Activated CD4-positive, alpha-beta memory T cell treated with anti-CD3 and anti-CD28 coated beads, Interleukin-2, amount 10 ng/mL, durations not matched to agents 7 days and 5 days (primary cell): ENCODE measurements around the gene TJAP1. TPM values are rescaled to one million over a fixed set of nuclear protein-coding genes. Genes with fewer than 3 reads are reported as not detected.
"Not testable (repeated sequence)": the region's sequence is repeated elsewhere in the genome, so short reads cannot be mapped to it uniquely, and the experiment has no call there.

Experiments
- CTCF ChIA-PET: fragments of 350-600 bp; sonication (Branson Sonifier 250); formaldehyde crosslinking; loops from one replicate; lab custom pipeline; 2021; ENCODE audit warnings: antibody characterized with exemption, inconsistent platforms; lab: Charles Lee
- POLR2A ChIA-PET: fragments of 350-600 bp; sonication (Branson Sonifier 250); formaldehyde crosslinking; loops from one replicate; lab custom pipeline; 2021; ENCODE audit warnings: antibody characterized with exemption; lab: Charles Lee
- DNase-seq: peaks from one replicate; pipeline ENCODE4 v3.0.0-alpha.2; 2020
- H3K27ac Mint-ChIP-seq: one replicate; pipeline ENCODE4 v1.8.0; 2021; ENCODE audit warnings: mild to moderate bottlenecking, mixed read lengths
- H3K27me3 Mint-ChIP-seq: one replicate; pipeline ENCODE4 v1.8.0; 2021; ENCODE audit warnings: mixed read lengths
- H3K36me3 Mint-ChIP-seq: one replicate; pipeline ENCODE4 v1.8.0; 2021; ENCODE audit warnings: low read depth, mixed read lengths
- H3K4me1 Mint-ChIP-seq: one replicate; pipeline ENCODE4 v1.8.0; 2021; ENCODE audit warnings: mixed read lengths
- H3K4me3 Mint-ChIP-seq: one replicate; pipeline ENCODE4 v1.8.0; 2021; ENCODE audit warnings: mild to moderate bottlenecking, mixed read lengths
- H3K9me3 Mint-ChIP-seq: one replicate; pipeline ENCODE4 v1.8.0; 2021; ENCODE audit warnings: mixed read lengths
- total RNA-seq, 2 experiments: library from RNA; stranded (reverse); gene quantifications; one replicate each; pipeline ENCODE4 v1.2.3, GENCODE V29; 2021

The TJAP1 gene
- total RNA-seq, 2 experiments from 2014 or later: 34.7 to 36.6 TPM

DNA sequence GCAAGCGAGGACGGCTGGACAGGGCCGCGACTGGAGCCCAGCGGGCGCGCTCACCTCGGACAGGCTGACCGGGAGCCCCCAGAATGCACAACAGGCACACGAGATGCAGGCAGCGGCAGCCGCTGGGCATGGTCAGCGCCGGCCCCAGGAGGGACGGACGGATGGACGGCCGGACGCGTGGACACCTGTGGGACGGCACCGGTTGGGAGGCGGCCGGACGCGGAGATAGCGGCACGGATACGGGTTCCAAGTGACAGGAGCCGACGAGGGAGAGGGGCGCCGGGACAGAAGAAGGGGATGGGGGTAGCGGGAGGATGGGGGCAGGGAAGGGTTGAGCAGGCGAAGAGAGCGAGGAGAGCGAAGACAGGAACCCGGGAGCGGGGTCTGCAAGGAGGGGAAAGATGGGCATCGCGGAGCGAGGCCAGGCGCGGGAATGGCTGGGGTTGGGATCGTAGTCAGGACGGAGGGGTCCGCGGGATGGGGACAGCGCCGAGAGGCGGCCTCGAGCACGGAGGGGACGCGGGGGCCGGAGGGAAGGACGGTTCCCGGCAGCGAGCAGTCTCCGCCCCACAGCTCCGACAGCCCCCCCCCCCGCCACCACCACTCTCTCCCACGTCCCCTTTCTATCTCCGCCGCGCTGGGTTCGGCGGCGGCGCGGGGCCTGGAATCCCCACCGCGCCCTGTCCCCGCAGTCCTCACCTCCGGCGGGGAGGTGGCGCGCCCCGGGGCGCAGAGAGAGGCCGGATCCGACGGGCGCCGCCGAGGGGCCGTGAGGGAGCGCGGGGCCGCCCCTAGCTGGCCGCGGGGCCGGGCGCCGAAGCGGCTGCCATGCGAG, 22.5 kb upstream of the TJAP1 start:
- H3K9me3 Mint-ChIP-seq: no peaks in the 10 kb centered on the region
- H3K36me3 Mint-ChIP-seq: peaks cover 11% of the 10 kb centered on the region
- no peak overlapping the region for H3K27ac Mint-ChIP-seq
- peak overlapping the region; percentile 66 for H3K4me3 Mint-ChIP-seq
- ChIA-PET CTCF (interaction anchor here (0.6 to 5.5 kb wide), 6 partner anchors 11 to 226 kb away, joined by 3 to 62 read pairs (median 4); partner anchors contain the start of genes DNPH1 and LRRC73), POLR2A (interaction anchor here (0.6 to 1.9 kb wide), 4 partner anchors 15 to 55 kb away, joined by 3 to 9 read pairs (median 3); partner anchors contain the start of gene LRRC73)
- DNase-seq: peak; percentile 26
- H3K4me1 Mint-ChIP-seq: peaks cover 14% of the 10 kb centered on the region
- H3K27me3 Mint-ChIP-seq: peaks cover 24% of the 10 kb centered on the region

DNA sequence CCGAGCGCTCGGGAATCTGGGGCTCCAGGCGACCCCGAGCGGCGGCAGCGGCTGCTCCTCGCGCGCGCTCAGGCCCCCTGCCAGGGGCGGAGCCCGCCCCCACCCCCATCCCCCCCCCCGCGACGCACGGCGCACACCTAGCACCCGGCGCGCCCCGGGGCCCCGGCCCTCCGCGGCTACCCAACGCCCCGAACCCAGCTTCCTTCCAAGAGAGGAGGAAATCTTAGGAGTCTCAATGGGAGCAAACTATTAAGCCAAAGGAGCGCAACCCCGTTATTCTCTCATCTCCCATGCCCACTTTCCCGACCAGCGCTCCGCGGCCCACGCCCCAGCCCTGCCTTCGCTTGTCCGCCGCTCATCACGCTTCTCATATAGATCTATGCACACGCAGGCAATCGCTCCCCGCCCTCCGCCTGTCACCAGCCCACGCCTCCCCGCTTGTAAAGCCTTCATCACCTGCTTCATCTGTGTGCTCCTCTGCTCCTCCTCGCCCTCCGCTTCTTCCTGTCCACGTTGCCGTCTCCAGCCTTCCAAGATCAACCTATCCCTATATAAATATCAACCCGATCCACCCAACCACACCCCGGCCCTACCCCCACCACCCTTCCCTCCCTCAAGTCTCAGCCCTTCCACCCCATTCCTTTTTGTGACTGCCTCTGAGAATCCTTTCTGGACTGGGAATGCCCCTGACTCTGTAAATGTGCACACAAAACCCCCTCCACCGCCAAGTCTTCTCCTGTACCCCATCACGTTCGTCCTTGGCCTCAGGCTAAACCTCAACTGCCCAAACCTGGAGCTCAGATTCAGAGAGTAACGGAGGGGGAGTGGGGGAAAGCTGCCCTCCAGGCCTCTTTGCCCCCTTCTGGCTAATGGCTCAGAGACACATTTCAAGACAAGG, 21.6 kb upstream of the TJAP1 start, which contains the start of gene DLK2:
Gene DLK2, minus strand, starts transcription at position 18 of the 898 bp plus-strand sequence. CDS start 723 bp downstream, outside the sequence.
- peak within 1 kb of the TSS; percentile 78 for H3K4me3 Mint-ChIP-seq
- ChIA-PET CTCF (interaction anchor here (0.9 to 5.5 kb wide), 5 partner anchors 33 to 147 kb away, joined by 3 to 62 read pairs (median 5); partner anchors contain the start of genes CRIP3 and LRRC73), POLR2A (interaction anchor here (1.2 to 1.9 kb wide), 3 partner anchors 18 to 51 kb away, joined by 3 to 9 read pairs (median 5); partner anchors contain the start of gene TJAP1)
- peaks cover 8% of the 10 kb centered on the region for H3K36me3 Mint-ChIP-seq
- peak; percentile 44 for DNase-seq
- no peaks in the 10 kb centered on the region for H3K9me3 Mint-ChIP-seq
- peaks cover 29% of the 10 kb centered on the region for H3K27me3 Mint-ChIP-seq
- H3K27ac Mint-ChIP-seq: peak within 1 kb of the TSS; percentile 41
- H3K4me1 Mint-ChIP-seq: peaks cover 14% of the 10 kb centered on the region

DNA sequence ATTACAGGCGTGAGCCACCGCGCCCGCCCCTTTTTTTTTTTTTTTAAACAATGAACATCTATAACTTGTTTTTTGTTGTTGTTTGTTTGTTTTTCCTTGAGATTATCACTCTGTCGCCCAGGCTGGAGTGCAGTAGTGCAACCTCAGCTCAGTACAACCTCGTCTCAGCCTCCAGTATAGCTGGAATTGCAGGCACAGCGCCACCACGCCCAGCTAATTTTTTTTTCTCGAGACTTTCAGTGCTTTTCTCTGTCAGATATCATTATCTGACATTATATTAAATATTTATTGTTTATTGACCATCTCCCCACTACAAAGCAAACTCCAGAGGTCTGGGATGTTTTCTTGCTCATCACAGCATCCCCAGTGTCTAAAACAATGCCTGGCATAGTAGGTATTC, 19.7 kb upstream of the TJAP1 start:
- no peak overlapping the region for H3K4me3 Mint-ChIP-seq

DNA sequence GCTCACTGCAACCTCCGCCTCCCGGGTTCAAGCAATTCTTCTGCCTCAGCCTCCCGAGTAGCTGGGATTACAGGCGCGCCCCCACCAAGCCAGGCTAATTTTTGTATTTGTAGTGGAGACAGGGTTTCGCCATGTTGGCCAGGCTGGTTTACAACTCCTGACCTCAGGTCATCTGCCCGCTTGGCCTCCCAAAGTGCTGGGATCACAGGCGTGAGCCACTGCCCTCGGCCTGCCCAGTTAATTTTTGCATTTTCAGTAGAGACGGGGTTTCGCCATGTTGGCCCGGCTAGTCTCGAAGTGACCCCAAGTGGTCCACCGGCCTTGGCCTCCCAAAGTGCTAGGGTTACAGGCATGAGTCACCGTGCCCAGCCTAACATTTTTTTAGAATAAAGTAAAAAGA, 19.2 kb upstream of the TJAP1 start:
- H3K27ac Mint-ChIP-seq, H3K36me3 Mint-ChIP-seq, H3K4me3 Mint-ChIP-seq, H3K9me3 Mint-ChIP-seq, DNase-seq: not testable (repeated sequence)
- ChIA-PET POLR2A (interaction anchor here (0.7 kb wide), 1 partner anchor 272 kb away, joined by 3 read pairs; no protein-coding TSS in a partner anchor), CTCF (interaction anchor here (0.7 to 1.4 kb wide), 3 partner anchors 52 to 1551 kb away, joined by 3 to 4 read pairs (median 3); partner anchors contain the start of gene LRRC73)
- Mint-ChIP-seq H3K4me1 (peaks cover 14% of the 10 kb centered on the region), H3K27me3 (peaks cover 42% of the 10 kb centered on the region)

More for the DNA sequence above, 19.7 kb upstream of the TJAP1 start:
- no peak for DNase-seq
- H3K4me1 Mint-ChIP-seq: peaks cover 14% of the 10 kb centered on the region
- POLR2A ChIA-PET: interaction anchor here (0.6 to 0.7 kb wide), 2 partner anchors 68 to 271 kb away, joined by 3 read pairs; no protein-coding TSS in a partner anchor
- peaks cover 39% of the 10 kb centered on the region for H3K27me3 Mint-ChIP-seq
- peaks cover 4% of the 10 kb centered on the region for H3K36me3 Mint-ChIP-seq
- CTCF ChIA-PET: interaction anchor here (0.7 to 5.5 kb wide), 6 partner anchors 20 to 697 kb away, joined by 3 to 62 read pairs (median 3); partner anchors contain the start of gene LRRC73
- no peak overlapping the region for H3K27ac Mint-ChIP-seq
- no peaks in the 10 kb centered on the region for H3K9me3 Mint-ChIP-seq

DNA sequence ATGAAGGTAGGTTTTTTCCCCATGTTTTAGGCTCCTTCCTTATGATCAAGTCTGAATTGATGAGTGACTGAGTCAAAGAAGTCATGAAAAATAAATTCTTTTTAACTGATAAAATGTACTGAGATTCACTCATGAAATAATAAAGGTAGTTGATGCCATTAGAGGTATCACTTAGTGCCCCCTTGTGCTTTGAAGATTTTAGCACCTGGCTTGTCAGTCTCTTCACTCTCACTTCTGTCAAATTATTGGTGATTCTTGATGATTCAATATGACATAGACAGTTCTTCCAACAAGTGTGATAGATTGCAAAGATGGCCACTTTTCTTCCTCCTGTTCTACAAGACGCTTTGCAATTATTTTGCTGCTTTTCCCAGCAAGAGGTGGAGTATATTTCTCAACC, 17.8 kb upstream of the TJAP1 start:
- Mint-ChIP-seq H3K9me3 (no peaks in the 10 kb centered on the region), H3K4me1 (peaks cover 10% of the 10 kb centered on the region), H3K4me3 (no peak overlapping the region), H3K27ac (no peak overlapping the region), H3K27me3 (peaks cover 42% of the 10 kb centered on the region), H3K36me3 (peaks cover 4% of the 10 kb centered on the region)
- ChIA-PET POLR2A (interaction anchor here (1.0 kb wide), 1 partner anchor 8 kb away, joined by 3 read pairs; no protein-coding TSS in a partner anchor), CTCF (interaction anchor here (0.5 to 1.3 kb wide), 2 partner anchors 97 to 230 kb away, joined by 3 to 4 read pairs; partner anchors contain the start of gene DNPH1)
- no peak for DNase-seq

DNA sequence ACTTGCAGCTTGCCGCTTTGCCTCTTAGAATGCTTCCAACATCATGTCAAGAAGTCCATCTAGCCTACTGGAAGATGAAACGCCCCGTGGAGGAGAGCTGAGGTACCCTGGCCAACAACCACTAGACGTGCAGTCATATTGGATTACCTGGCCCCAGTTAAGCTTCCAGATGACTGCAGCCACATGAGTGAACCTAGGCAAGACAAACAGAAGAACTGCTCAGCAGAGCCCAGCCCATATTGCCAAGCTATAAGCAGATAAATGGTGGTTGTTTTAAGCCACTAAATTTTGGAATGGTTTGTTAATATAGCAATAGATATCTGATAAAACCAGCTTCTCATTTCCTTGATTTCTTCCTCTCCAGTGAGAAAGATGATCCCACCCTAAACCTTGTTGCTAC, 17.3 kb upstream of the TJAP1 start:
- POLR2A ChIA-PET: interaction anchor here (1.0 kb wide), 1 partner anchor 9 kb away, joined by 3 read pairs; no protein-coding TSS in a partner anchor
- Mint-ChIP-seq H3K9me3 (no peaks in the 10 kb centered on the region), H3K36me3 (peaks cover 4% of the 10 kb centered on the region), H3K27me3 (peaks cover 42% of the 10 kb centered on the region), H3K4me1 (peaks cover 6% of the 10 kb centered on the region), H3K4me3 (no peak overlapping the region), H3K27ac (no peak overlapping the region)
- no peak for DNase-seq
- CTCF ChIA-PET: interaction anchor here (1.3 kb wide), 1 partner anchor 231 kb away, joined by 4 read pairs; the partner anchor contains the start of gene DNPH1

DNA sequence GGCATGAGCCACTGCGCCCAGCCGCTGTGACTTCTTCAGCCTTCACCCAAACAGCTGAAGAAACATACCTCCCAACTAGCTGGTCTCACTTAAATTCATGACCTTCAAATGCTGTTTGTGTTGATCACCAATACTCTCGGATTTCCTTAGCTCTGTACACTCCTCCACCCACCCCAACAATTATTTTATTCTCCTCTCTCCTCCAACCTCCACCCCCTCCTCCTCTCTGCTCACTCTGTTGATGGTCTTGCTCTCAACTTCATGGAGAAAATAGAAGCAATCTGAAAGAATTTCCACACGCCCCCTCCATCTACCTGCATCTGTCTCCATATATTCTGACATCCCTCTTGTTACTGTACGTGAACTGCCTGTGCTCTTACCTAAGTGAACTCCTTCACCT, 15.4 kb upstream of the TJAP1 start:
- ChIA-PET POLR2A (interaction anchor here (0.7 kb wide), 1 partner anchor 92 kb away, joined by 3 read pairs; the partner anchor contains the start of gene ZNF318), CTCF (no interaction called here)
- no peaks in the 10 kb centered on the region for H3K4me1 Mint-ChIP-seq
- DNase-seq: no peak
- H3K36me3 Mint-ChIP-seq: no peaks in the 10 kb centered on the region
- H3K9me3 Mint-ChIP-seq: no peaks in the 10 kb centered on the region
- peaks cover 28% of the 10 kb centered on the region for H3K27me3 Mint-ChIP-seq
- H3K4me3 Mint-ChIP-seq: no peak overlapping the region
- H3K27ac Mint-ChIP-seq: no peak overlapping the region

DNA sequence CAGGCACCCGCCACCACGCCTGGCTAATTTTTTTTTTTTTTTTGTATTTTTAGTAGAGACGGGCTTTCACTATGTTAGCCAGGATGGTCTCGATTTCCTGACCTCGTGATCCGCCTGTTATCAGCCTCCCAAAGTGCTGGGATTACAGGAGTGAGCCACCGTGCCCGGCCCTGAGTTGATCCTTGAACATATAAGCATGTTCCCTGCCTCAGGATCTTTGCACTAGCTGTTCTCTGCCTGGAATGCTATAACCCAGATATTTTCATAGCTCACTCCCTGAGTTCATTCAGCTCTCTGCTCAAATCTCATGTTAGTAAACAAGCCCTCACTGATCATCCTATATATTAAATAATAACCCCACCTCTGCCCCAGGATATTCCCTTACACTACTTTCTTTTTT, 13.0 kb upstream of the TJAP1 start:
- ChIA-PET CTCF (interaction anchor here (1.4 to 1.6 kb wide), 2 partner anchors 41 to 42 kb away, joined by 4 read pairs; no protein-coding TSS in a partner anchor), POLR2A (no interaction called here)
- H3K4me3 Mint-ChIP-seq: no peak overlapping the region
- peaks cover 31% of the 10 kb centered on the region for H3K27me3 Mint-ChIP-seq
- H3K4me1 Mint-ChIP-seq: no peaks in the 10 kb centered on the region
- no peak overlapping the region for H3K27ac Mint-ChIP-seq
- H3K9me3 Mint-ChIP-seq: no peaks in the 10 kb centered on the region
- H3K36me3 Mint-ChIP-seq: no peaks in the 10 kb centered on the region
- DNase-seq: no peak

DNA sequence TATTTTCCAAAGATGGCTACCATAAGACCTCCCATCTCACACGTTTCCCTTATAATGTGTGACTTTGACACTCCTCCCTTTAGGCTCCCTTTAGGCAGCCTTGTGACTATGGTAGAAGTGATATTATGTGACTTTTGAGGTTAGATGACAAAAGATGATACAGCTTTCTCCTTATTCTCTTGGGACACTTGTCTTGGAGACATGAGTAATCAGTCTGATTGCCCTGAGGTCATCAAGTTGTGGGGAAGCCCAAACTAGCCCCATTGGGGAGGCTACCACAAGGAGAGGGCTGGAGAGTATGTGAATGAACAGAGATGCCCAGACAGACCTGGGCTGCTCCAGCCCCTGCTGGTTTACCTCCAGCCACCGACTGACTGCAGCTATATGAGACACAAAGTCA, 11.4 kb upstream of the TJAP1 start:
- Mint-ChIP-seq H3K27ac (no peak overlapping the region), H3K9me3 (no peaks in the 10 kb centered on the region), H3K4me1 (no peaks in the 10 kb centered on the region), H3K36me3 (no peaks in the 10 kb centered on the region), H3K27me3 (peaks cover 24% of the 10 kb centered on the region), H3K4me3 (no peak overlapping the region)
- CTCF ChIA-PET: interaction anchor here (0.6 kb wide), 1 partner anchor 11 kb away, joined by 3 read pairs; no protein-coding TSS in a partner anchor
- POLR2A ChIA-PET: no interaction called here
- no peak for DNase-seq

DNA sequence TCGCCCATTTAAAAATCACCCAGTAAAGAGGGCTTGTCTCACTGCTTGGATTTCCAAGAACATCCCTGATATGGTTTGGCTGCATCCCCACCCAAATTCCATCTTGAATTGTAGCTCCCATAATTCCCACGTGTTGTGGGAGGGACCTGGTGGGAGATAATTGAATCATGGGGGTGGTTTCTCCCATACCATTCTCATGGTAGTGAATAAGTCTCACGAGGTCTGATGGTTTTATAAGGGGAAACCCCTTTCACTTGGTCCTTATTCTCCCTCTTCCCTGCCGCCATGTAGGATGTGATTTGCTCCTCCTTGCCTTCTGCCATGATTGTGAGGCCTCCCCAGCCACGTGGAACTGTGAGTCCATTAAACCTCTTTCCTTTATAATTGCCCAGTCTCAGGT, 10.1 kb upstream of the TJAP1 start:
- H3K36me3 Mint-ChIP-seq, H3K4me3 Mint-ChIP-seq, H3K9me3 Mint-ChIP-seq, H3K4me1 Mint-ChIP-seq, DNase-seq, POLR2A ChIA-PET, H3K27ac Mint-ChIP-seq, CTCF ChIA-PET: not testable (repeated sequence)
- peaks cover 24% of the 10 kb centered on the region for H3K27me3 Mint-ChIP-seq

DNA sequence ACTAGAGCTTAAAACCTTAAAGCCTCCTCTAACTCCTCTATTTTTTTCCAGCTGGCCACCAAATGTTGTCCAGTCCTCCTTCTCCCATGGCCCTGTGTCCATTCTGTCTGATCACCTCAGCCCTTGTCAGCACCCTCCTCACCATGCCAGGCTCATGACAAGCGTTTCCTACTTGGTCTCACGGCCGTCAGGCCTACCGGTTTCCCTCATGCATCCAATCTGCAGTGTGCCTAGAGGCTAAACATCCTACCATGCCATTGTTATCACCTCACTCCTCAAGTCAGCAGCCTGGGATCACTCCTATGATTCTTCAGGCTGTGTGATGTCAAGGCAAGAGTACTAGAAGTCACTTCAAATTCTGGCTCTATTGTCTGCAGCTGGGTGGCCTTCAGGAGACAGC, 9.6 kb upstream of the TJAP1 start:
- POLR2A ChIA-PET: no interaction called here
- H3K9me3 Mint-ChIP-seq: no peaks in the 10 kb centered on the region

DNA sequence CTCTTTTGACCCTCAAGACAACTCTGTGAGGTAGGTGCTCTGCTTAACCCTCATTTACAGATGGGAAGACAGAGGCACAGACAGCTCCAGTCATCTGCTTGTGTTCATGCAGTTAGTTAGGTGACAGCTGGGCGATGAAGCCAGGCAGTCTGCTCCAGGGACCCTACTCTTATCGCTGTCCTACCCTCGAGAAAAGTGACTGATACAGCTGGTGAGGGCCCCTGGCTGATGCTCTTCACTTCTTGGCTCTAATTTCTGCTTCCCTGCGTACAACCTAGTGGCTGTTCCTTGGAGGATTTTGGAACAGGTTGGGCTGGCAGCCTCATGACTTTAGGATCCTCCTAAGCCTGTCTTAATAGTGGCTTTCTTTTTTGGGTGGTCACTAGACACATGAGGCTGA, 9.1 kb upstream of the TJAP1 start:
- DNase-seq: no peak
- Mint-ChIP-seq H3K36me3 (no peaks in the 10 kb centered on the region), H3K4me1 (no peaks in the 10 kb centered on the region), H3K27me3 (peaks cover 17% of the 10 kb centered on the region), H3K4me3 (no peak overlapping the region), H3K9me3 (no peaks in the 10 kb centered on the region), H3K27ac (no peak overlapping the region)
- ChIA-PET POLR2A (no interaction called here), CTCF (no interaction called here)

More for the DNA sequence above, 9.6 kb upstream of the TJAP1 start:
- CTCF ChIA-PET: no interaction called here
- Mint-ChIP-seq H3K4me1 (no peaks in the 10 kb centered on the region), H3K4me3 (no peak overlapping the region), H3K27ac (no peak overlapping the region), H3K36me3 (no peaks in the 10 kb centered on the region), H3K27me3 (peaks cover 19% of the 10 kb centered on the region)
- DNase-seq: no peak
